Suppressor macrophage treated with lipopolysaccharide for 4 hours (primary cell): ENCODE results near the gene HDAC1.
"Not testable (repeated sequence)": the region's sequence is repeated elsewhere in the genome, so short reads cannot be mapped to it uniquely, and the experiment has no call there.

Experiments used
- DNase-seq: peaks from one replicate; pipeline ENCODE4 v3.0.0-alpha.2; 2020

Gene HDAC1

DNA sequence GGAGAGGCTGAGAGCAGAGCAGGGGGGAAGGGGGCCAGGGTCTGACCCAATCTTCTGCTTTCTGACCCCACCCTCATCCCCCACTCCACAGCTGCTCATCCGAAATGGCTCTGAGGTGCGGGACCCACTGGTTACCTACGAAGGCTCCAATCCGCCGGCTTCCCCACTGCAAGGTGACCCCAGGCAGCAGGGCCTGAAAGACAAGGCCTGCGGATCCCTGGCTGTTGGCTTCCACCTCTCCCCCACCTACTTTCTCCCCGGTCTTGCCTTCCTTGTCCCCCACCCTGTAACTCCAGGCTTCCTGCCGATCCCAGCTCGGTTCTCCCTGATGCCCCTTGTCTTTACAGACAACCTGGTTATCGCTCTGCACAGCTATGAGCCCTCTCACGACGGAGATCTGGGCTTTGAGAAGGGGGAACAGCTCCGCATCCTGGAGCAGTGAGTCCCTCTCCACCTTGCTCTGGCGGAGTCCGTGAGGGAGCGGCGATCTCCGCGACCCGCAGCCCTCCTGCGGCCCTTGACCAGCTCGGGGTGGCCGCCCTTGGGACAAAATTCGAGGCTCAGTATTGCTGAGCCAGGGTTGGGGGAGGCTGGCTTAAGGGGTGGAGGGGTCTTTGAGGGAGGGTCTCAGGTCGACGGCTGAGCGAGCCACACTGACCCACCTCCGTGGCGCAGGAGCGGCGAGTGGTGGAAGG, 17.1 kb upstream of the HDAC1 start:
- no peak for DNase-seq

DNA sequence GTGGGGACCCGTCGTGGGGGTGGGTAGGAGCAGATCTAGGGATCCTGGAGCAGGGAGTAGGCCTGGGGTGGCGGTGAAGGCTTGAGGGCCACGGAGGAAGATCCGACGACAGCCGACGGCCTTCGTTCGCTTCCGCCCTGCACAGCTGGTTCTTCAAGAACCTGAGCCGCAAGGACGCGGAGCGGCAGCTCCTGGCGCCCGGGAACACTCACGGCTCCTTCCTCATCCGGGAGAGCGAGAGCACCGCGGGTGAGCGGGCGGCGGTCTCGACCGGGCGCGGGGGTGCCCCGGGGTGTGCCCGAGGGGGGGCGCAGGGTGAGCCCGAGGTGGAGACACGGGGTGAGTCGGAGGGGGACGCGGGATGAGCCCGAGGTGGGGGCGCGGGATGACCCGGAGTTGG, 16.5 kb upstream of the HDAC1 start:
- DNase-seq = peak; percentile 15

DNA sequence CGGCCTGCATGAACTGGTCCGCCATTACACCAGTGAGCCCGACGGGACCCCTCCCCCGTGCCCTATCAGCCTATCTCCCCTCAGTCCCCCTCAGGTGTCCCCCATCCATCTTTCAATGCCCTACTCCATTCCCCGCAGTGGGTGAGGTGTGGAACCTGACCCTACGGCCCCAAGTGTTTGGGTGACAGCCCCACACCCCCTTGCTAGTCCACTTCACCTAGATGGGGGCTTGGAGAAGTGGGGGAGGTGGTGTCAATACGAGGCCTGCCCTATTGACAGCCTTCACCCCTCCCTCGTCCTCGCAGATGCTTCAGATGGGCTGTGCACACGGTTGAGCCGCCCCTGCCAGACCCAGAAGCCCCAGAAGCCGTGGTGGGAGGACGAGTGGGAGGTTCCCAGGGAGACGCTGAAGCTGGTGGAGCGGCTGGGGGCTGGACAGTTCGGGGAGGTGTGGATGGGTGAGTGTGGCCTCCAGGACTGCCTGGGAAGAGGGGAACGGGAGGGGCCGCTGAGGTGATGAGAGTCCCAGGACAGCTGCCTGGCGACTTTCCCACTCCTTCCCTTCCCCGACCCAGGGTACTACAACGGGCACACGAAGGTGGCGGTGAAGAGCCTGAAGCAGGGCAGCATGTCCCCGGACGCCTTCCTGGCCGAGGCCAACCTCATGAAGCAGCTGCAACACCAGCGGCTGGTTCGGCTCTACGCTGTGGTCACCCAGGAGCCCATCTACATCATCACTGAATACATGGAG, 15.7 kb upstream of the HDAC1 start:
- no peak for DNase-seq

DNA sequence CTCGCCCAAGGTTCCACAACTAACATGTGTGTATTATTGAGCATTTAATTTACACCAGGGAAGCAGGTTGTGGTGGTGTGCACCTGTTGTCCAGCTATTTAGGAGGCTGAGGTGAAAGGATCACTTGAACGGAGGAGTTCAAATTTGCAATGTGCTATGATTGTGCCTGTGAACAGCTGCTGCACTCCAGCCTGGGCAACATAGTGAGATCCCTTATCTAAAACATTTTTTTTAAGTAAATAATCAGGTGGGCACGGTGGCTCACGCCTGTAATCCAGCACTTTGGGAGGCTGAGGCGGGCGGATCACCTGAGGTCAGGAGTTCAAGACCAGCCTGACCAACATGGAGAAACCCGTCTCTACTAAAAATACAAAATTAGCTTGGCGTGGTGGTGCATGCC, 7.1 kb upstream of the HDAC1 start:
- DNase-seq = not testable (repeated sequence)

DNA sequence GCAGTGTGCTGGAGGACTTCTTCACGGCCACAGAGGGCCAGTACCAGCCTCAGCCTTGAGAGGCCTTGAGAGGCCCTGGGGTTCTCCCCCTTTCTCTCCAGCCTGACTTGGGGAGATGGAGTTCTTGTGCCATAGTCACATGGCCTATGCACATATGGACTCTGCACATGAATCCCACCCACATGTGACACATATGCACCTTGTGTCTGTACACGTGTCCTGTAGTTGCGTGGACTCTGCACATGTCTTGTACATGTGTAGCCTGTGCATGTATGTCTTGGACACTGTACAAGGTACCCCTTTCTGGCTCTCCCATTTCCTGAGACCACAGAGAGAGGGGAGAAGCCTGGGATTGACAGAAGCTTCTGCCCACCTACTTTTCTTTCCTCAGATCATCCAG, 6.2 kb upstream of the HDAC1 start:
- no peak for DNase-seq

DNA sequence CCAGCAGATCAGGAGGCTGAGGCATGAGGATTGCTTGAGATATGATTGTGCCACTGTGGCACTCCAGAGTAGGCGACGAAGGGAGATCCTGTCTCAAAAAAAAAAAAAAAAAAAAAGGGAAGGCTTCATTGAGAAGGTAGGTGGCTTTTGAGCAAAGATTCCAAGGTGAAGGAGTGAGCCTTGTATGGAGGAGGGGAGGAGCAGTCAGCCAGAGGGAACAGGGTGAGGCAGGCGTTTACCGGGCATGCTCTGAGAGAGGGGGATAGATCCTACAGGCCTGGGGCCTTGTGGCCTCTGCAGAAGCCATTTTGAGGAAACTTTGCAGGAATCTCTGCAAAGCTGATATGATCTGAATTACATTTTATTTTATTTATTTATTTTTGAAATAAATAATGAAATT, 5.1 kb upstream of the HDAC1 start:
- DNase-seq = no peak

DNA sequence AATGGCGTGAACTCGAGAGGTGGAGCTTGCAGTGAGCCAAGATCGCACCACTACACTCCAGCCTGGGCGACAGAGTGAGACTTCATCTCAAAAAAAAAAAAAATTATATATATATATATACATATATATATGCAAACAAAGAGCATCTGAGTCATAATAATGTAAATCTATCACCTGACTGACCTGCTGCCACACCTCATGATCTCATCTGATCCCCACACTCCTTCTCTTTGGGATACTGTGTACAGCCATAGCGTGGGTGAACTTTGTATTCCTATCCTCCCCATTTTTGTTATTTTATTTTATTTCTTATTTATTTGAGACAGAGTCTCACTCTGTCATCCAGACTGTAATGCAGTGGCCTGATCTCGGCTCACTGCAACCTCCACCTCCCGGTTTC, 2.6 kb upstream of the HDAC1 start:
- DNase-seq = no peak

DNA sequence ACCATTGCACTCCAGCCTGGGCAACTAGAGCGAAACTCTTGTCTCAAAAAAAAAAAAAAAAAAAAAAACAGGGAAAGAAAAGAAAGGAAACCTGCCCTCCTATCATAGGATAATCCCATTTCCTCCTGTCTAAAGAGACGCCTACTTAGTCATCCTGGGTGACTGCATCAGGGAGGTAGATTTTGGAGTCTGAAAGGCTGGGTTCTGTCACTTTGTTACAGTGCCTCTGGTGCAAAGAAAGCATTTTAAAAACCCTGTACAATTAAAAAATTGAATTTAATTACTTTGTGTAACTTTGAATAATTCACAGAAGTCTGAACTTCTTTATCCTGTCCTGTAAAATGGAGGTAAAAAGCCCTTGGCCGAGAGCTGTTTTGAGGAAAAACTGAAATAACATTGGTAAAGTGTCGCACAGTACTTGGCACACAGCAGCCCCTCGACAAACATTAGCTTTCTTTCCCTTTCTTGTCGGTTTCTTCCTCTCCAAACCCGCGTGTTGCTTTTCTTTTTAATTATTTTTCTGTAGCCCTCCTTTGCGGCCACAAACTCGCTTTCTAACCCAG, 657 bp upstream of the HDAC1 start:
- peak; percentile 41 for DNase-seq

DNA sequence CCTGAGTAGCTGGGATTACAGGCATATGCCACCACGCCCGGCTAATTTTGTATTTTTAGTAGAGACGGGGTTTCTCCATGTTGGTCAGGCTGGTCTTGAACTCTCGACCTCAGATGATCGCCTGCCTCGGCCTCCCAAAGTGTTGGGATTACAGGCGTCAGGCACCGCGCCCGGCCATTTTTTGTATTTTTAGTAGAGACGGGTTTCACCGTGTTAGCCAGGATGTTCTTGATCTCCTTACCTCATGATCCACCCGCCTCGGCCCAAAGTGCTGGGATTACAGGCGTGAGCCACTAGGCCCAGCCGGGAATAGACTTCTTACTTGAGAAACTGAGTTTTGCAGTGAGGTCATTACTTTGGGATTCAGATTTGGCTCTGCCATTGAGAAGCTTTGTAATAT, 6.3 kb downstream of the HDAC1 start:
- DNase-seq = not testable (repeated sequence)

DNA sequence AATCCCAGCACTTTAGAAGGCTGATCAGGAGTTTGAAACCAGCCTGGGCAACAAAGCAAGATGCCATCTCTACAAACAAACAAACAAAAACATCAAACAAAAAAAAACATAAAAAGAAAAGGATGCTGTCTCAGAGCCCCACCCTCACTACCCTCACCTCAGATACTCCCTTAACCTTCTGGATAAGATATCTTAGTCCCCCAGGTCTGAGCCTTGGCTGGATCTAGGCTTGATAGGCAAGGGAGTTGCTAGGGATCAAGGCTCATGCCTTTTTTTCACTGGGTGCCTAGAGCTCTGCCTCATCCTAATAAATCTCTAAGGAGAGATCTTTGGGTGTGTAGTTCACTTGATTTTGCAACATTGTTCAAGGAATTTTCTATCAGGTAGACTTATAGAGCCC, 7.4 kb downstream of the HDAC1 start:
- no peak for DNase-seq

DNA sequence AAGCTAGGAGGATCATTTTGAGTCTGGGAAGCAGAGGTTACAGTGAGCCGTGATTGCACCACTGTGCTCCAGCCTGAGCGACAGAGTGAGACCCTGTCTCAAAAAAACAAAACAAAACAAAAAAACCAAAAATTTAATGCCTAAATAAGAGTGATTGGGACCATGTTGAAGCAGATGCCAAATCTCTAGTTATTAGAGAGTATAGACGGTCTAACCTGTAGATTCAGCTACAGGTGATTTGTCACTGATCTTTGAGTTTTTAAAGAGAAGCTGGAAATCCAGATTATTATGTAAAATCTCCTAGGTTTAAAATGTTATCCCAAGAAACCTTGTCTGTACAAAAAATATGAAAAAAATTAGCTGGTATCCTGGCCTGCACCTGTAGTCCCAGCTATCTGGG, 11.5 kb downstream of the HDAC1 start:
- no peak for DNase-seq

DNA sequence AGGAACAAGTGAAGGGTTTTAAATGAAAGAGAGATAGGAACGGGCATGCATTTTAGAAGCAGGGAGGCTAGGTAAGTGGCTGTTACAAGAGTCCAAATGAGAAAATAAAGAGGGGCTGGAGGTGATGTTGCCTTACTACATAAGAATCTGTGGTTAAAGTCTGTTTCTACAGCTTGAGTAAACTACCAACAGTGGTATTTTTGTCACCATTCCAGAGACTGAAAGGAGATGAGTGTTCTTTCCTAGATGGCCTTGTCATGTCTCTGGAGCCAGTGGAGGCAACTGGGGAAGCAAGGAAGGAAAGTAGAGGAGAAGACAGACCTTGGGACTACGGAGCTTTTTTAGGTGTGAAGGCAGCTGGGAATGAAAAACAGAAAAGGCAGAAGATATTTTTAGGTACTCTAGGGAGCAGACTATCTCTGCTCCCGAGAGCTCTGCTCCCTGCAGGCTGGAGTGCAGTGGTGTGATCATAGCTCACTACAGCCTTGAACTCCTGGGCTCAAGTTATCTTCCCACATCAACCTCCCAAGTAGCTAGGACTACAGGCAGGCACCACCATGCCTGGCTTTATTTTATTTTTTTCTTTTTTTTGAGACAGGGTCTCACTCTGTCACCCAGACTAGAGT, 12.2 kb downstream of the HDAC1 start:
- no peak for DNase-seq

DNA sequence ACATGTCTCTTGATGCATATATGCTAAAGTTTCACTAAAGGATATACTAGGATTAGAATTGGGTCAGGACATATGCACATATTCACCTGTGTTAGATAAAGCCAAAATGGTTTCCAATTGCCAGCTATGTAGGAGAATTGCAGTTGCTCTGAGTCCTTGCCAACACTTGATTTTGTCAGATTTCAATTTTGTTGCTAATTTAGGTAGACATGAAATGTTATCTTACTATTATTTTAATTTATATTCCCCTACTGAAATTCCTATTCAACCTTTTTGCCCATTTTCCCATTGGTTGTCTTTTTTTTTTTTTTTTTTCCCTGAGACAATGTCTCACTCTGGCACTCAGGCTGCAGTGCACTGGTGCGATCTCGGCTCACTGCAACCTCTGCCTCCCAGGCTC, 13.4 kb downstream of the HDAC1 start:
- no peak for DNase-seq

DNA sequence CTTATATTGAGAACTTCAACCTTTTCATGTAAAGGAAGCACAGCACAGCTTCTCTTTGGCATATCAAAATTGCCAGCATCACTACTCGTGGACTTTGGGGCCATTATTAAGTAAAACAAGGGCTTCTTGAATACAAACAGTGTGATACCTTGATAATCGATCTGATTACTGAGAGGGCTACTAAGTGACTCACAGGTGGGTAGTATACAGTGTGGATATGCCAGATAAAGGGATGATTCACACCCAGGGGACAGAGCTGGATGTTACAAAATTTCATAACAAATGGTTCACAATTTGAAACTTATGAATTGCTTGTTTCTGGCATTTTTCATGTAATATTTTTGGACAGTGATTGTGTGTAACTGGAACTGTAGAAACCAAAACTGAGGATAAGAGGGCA, 15.4 kb downstream of the HDAC1 start:
- DNase-seq = peak; percentile 46

DNA sequence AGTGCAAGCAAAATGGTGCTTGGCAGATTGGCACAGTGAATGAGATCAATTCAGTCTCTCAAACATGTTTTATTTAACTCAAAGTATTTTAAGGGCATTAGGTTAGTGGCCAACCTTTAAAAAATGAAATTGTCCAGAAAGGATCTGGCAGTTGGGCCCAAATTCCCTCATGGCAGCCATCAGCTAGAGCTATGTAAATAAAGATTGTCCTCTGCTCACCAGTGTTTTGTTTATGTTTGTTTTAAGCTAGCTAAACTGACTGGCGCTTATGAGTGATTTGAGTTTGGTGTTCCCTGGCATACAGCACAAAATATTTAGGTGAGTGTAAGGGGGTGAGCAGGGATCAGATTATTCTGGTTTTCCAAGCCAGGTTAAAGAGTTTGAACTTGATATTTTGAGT, 18.1 kb downstream of the HDAC1 start:
- no peak for DNase-seq

DNA sequence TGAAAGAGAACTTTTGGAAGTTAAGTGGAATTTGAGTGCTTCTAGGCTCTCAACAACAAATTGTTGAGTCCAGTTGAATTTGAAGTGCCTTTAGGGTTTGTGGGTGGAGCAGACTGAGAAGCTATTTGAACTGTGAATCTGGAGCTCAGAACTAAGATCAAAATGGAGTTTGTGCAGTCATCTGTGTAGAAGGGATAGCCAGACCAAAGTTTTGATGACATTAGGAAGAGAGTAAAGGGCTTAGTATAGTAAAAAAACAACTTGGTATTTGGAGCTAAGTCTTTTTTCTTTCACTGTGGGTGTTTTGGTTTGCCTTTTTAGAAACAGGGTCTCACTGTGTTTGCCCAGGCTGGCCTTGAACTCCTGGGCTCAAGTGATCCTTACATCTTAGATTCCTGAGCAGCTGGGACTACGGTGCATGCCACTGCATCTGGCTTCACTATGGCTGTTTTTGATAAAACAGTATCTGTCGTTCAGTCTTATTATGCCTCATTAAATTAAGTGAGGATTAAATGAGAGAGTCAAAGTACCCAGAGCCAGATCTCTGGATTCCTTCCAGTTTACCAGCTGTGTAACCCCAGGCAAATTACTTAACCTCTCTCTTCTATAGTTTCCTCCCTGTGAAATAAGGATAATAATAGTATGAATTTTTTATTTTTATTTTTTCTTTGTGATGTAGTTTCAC, 20.0 kb downstream of the HDAC1 start:
- no peak for DNase-seq

DNA sequence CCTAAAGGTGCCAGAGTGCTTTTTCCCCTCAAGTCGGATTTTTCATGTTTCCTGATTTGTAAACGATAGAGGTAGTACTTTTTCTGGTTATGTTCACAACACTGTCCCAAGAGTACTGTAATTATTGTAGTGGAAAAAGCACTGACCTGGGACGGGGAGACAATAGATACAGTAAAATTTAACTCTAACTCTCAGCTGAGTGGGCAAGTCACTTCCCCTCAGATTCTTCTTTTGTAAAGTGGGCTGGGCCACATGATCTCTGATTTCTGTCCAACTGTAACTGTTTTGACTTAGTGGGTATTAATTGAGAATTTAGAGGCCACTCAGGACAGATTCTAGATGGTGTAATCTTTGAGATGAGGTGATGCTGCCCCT, 25.0 kb downstream of the HDAC1 start:
- no peak for DNase-seq

DNA sequence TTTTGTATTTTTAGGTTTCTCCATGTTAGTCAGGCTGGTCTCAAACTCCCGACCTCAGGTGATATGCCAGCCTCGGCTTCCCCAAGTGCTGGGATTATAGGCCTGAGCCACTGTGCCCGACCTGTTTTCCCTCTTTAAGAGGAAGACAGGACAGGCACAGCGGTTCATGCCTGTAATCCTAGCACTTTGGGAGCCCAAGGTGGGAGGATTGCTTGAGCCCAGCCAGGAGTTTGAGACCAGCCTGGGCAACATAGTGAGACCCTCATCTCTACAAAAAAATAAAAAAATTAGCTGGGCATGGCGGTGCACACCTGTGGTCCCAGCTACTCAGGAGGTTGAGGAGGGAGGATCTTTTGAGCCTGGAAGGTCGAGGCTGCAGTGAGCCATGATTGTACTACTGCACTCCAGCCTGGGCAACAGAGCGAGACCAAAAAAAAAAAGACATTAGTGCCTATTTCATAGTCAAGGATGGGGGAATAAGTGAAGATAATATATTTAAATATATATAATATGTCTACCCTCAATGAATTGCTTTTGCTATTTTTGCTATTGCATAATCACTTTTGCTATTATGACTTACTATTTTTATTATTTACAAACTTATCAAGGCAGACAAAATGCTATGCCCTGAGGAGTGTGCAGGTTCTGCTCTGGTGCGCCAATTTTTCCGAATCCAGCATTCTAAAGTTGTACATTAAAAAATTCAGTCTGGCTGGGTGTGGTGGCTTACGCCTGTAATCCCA, 26.4 kb downstream of the HDAC1 start:
- DNase-seq = no peak

DNA sequence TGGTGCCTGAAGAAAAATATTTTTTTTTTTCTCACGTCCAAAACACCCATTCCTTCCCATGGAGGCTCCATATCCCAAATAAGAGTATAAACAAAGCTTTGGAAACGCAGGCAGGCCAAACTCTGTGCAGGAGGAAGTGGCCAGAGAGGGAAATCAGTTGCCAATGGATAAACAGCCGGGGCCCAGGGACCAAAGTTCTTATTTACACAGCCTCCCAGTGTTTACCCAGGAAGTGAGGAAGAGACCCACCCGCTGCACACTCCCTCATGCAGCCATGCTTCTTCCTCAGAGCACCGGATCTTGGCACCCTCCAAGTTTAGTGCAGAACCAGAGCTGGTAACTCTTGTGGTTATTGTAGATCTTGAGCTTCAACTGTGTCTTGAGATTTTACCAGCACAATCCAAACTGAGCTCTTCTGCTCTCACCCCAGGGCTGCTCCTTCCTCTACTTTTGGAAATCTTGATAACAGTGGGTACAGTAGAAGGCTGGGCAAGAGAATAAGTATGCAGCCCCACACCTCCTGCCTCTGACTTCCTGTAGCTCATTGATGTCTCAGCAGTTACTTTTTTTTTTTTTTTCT, 29.9 kb downstream of the HDAC1 start:
- no peak for DNase-seq

DNA sequence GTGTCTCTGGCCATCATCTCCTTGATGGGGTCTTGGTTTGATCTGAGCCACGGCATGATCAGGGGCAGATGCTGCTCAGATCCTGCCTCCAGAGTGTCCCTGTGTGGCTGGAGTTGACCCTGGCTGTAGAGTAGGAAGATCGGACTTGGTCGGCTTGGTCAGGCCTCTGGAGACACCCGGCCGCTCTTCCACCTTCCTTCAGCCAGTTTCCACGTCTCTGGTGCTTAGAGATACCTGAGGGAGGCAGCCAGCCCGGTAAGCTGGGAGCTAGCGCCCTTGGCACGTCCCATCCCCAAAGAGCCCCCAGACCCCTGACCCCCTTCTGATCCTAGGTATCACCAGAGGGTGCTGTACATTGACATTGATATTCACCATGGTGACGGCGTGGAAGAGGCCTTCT, 35.3 kb downstream of the HDAC1 start:
- DNase-seq = no peak

DNA sequence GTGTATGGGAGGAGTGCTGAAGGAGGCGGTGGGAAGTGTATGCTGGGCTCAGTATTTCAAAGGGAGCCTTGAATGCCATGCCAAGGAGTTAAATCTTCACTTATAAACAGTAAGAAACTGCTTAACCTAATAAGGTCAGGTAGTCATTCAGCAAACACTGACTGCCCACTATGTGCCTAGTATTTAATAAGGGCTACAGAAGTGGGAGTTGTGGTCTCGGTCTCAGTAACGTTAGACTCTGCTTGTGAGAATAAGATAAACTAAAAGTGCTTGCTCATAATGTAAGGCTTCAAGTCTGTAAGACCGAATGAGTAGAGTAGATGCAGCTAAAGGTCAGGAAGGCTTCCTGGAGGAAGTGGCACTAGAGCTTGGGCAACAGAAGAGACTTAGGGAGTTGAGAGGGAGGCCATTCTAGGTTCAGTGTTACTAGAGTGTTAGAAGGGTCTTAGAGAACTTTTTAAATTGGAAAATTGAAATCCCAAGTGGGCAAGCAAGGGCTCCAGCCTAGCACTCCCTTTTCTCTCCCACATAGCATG, 38.1 kb downstream of the HDAC1 start:
- DNase-seq = no peak

DNA sequence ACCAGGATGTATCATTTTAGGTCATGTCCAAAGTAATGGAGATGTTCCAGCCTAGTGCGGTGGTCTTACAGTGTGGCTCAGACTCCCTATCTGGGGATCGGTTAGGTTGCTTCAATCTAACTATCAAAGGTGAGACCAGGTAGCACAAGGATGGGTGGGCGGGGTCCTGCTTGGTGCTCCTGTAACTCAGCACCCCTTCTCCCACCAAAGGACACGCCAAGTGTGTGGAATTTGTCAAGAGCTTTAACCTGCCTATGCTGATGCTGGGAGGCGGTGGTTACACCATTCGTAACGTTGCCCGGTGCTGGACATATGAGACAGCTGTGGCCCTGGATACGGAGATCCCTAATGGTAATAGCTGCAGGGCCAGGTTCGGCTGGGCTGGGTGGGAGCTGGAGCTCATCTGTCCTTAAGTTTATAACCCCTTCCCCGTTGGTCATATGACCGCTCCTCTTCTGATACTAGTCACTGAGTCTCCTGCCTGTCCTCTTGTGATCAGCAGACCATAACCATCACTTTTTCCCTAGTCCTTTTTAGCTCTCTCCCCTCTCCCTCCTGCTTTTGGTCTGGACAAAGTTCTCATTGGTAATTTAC, 38.8 kb downstream of the HDAC1 start:
- DNase-seq = no peak
